Ishikawa (cell line): ENCODE measurements around the gene ASPSCR1.

Experiments used
- RAD21 ChIP-seq: IDR thresholded peaks from 2 replicates; pipeline ENCODE4 v1.6.1; 2012; ENCODE audit warnings: low read depth
- YY1 ChIP-seq: IDR thresholded peaks from 2 replicates; pipeline ENCODE4 v1.6.1; 2012; ENCODE audit warnings: low read depth

DNA sequence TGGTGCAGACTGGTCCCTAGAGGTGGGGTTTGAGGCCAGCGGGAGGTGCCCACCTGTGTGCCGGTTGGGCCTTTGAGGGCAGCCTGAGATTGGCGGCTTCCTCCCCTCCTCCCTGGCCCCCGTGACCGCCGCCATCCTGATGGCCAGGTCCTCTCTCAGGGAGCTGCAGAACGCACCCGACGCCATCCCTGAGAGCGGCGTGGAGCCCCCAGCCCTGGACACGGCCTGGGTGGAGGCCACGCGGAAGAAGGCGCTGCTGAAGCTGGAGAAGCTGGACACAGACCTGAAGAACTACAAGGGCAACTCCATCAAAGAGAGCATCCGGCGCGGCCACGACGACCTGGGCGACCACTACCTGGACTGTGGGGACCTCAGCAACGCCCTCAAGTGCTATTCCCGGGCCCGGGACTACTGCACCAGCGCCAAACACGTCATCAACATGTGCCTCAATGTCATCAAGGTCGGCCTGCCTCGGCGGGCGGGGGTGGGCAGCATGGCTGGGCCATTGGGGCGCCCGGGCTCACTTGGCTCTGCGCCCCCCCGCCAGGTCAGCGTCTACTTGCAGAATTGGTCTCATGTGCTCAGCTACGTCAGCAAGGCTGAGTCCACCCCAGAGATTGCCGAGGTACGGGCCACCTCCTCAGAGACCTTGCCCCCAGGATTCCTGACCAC, 77.1 kb downstream of the ASPSCR1 start:
- TF ChIP-seq YY1 (no peak), RAD21 (no peak)
